HG03139 (cell line): ENCODE measurements around the gene RBM3.

ENCODE experiments used
- ATAC-seq: cut with Tn5 transposase; IDR thresholded peaks from one replicate; pipeline ENCODE4 v1.9.1; 2021; ENCODE audit not compliant: unreplicated experiment

The RBM3 gene

DNA sequence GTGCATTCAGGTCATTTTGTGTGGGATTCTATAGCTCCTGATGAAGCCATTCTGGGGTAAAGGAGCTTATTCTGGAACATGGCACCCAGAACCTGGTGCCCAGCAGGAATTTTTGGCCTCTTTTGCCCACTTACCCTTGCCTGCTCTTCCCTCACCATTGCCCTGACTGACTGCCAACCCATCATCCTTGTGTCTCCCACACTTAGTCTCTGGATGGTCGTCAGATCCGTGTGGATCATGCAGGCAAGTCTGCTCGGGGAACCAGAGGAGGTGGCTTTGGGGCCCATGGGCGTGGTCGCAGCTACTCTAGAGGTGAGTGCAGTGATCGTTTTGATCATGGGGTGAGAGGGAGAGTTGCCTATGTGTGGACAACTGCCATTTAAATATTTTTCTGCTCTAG, 1.8 kb downstream of the RBM3 start:
- ATAC-seq = no peak

DNA sequence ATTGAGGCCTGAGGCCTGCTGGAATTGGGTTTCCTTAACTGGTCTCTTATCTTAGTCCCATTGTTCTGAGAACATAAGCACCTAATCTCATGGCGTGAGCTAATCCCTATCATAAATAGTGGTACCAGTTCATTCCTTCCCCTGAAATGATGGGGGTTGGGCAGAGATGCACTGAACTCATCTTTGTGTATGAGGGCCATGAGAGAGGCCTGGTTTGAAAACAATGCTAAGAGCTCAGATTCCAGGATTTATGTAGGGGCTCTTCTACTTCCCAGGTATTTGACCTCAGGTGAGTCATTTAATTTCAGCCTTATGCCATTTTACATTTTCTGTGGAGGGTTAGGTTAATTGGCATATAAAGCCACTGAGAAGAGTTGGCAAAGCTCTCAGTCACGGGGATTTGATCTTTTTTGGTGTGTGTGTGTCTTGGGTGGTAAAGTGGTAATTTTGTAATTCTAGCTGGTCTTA, 4.4 kb downstream of the RBM3 start:
- no peak for ATAC-seq

DNA sequence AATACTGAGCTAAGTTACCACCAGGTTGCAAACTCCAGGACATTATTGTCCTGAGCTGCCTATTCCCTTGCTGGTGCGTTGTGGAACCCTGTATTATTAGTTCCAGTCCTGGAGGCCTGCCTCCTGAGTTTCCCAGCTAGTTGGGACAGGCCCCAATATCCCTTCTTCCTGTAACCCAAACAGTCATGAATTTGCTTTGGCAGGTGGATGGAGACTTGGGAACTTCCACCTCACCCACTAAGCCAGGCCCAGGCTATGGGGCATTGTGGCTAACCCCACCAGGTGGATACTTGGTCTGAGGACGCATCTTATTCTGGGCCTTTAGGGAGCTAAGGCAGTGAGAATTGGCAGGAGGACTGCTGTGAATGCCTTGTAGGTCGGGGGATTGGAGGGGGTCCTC, 5.0 kb downstream of the RBM3 start:
- ATAC-seq = no peak

DNA sequence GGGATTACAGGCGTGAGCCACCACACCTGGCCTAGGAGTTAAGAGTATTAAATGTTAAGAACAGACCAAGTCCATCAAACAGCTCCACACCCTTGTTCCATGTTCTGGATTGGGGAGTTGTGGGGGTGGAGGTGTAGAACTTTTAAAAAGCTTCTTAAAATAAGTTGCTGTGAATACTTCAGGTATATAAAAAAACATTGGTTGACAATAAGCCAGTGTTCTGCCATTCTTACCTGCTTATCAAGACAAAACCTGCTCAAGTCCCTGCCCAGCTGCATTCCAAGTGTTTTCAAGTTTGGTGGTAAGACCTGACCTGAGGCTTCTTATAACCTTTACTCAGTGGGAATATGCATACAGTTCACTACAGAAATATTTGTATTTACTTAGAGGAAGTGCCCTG, 6.4 kb downstream of the RBM3 start:
- no peak for ATAC-seq

DNA sequence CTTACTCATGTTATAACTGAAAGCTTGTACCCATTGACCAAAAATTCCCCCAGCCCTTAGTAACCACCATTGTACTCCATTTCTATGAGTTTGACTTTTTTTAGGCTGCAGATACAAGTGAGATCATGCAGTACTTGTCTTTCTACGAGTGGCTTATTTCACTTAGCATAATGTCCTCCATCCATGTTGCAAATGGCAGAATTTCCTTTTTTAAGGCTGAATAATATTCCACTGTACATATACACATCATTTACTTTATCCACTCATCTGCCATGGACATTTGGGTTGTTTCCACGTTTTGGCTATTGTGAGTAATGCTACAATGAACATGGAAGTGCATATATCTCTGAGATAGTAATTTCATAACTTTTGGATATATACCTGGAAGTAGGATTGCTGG, 10.4 kb downstream of the RBM3 start:
- no peak for ATAC-seq

DNA sequence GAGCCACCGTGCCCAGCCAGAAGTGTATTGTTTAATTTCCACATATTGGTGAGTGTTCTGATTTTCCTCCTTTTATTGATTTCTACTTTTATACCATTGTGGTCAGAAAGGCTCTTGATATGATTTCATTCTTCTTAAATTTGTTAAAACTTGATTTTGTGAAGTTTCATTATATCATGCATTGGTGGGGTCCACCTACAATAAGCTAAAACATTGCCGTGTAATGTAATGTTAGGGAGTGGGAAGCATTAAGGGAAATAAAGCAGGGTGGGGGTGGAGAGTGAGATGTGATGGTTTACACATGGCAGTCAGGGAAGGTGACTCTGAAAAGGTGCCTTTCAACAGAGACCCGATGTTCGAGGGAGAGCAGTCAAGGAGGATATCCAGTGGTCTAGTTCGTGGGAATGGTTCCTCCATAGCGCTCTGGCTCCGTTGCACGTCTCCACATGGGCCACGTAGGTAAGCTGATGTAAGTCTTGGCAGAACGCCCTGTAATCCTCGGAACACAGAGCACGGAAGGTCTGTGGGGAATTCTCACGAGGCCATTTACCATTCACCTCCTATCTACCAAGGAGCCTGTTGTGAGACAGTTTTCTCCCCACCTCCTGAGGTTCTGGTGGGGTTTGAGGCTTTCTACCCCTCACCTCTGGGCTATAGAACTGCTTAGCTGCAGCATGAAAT, 15.3 kb downstream of the RBM3 start:
- no peak for ATAC-seq

DNA sequence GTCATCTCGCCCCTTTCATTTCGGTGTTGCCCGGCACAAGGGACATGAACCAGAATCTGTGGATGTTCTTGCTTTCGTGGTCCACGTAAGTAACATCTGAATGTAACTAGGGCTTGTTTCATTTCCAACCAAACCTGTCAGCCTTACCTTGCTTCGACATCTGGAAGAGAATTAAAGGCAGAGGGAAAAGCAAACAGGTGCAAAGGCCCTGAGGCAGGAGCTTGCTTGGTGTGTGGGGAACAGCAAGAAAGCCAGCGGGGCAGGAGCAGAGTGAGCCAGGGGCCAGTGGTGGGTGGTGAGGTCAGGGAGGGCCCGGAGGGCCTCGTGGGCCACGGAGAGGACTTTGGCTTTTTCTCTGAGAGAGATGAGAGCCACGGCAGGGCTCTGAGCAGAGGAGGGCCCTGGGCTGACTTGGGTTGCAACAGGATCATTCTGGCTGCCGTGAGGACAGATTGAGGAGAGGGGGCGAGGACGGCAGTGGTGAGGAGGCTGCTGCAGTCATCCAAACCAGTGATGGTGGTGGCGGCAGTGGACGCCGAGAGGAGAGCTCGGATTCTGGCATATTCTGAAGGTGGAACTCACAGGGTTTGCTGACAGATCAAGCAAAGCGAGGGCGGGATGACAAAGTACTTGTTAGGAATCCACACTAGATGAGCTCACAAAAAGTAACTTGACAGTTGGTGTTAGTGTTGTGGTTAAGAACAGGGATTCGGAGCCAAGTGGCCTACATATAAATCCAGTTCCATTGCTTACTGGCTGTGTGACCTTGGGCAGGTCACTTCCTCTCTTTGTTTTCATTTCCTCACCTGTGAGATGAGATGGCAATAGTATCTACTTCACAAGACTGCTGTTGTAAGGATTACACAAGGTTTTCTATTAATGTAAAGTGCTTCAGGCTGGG, 16.2 kb downstream of the RBM3 start:
- no peak for ATAC-seq

DNA sequence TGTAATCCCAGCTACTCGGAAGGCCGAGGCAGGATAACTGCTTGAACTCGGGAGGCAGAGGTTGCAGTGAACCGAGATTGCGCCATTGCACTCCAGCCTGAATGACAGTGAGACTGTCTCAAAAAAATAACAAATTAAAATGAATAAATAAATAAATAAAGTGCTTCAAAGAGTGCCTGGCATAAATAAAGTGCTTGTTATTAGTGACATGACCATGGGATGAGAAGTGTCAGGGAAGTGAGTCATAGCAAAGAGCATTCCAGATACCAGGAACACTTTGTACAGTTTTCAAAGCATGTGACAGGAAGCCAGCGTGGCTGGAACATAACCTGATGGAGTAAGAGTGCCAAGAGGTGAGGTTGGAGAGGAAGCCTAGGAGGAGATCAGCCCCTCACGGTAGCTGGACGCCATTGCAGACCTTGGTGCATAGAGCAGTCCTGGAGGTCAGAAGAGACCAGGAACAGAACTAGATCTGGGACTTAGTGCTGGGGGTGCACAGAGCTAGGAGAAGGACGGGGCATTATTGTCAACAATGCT, 17.0 kb downstream of the RBM3 start:
- no peak for ATAC-seq

DNA sequence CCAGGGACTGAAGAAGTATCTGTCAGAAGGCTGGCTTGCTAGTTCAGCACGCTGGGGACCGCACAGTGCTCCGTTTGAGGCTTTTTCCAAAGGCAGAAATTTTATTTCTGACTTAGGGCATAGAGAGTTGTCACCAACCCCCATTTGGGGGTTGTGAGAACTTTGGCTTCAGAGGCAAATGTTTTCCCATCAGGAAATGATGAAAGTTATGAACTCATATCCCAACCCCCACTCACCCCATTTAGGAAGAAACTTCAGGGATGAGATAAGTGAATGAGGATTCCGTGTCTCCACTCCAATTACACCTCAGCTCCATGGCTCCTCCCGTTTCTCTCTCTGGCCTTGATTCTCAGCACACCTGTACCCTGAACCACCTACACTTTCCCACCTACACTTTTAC, 18.7 kb downstream of the RBM3 start:
- no peak for ATAC-seq

DNA sequence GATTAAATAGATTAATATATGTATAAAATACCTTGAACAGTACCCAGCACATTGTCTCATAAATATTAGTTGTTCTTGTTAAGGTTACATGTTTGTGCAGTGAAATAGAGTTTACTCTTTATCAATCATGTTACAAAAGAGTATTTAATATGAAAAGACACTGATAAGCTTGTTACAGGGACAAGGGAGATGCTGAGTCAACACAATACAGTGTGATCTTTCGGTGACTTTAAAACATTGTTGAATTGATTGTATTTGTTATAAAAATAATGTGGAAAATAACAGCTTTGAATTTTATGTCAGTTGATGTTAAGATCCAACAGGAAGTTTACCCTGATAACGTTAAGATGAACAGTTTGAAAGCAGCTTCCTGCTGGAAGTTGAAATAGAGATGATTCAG, 21.6 kb downstream of the RBM3 start:
- no peak for ATAC-seq

DNA sequence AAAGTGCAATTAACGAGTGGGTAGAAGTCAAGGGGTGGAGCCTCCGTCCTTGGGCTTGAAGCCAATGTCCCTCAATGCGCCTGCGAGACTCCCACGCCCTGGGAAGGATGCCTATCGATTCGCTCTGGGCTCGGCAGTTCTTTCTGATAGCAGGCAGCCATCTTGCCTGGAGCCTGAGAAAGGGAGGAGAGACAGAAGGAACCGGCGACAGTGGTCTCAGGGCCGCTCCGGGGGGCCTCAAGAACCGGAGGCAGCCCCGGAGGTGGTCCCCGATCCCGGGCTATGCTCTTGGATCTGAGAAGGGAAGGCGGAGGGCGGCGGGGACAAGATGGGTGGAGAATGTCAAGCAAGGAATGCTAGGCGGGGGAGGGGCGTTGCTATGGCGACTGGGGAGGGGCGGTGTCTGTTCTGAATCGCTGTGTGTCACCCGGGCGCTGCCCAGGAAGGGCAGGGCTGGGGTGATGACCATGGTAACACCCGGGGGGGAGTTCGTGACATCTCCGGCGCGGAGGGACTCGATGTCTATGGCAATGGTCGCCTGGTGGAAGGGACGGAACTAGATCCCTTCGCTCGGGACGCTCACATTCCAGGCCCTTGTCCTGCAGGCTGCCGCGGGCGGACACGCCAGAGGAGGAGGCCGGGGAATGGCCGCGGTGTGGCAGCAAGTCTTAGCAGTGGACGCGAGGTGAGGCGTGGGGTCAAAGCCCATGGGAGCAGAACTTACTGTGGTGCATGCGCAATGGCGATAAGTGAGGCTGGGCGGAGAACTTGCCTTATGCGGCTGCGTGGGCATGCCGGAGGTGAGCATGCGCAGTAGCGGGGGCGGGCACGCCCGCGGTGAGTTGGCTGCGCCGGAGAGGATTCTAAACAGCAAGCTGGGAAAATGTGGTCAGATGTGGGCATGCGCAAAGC, 23.3 kb downstream of the RBM3 start, which contains the start of gene WDR13:
TSS of gene WDR13 (plus strand) at position 140 of the 912 bp plus-strand sequence. CDS start at position 645, 505 bp downstream.
- ATAC-seq = peak; percentile 64

DNA sequence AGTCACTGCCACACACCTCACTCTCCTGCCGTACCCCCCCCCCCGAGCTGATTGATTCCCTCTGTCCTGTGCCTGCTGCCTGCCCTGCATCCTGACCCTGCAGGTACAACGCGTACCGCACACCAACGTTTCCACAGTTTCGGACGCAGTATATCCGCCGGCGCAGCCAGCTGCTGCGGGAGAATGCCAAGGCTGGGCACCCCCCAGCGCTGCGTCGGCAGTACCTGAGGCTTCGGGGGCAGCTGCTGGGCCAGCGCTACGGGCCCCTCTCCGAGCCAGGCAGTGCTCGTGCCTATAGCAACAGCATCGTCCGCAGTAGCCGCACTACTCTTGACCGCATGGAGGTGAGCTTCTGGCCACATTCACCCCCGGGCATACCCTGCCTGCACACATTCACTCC, 24.3 kb downstream of the RBM3 start:
- ATAC-seq = no peak

DNA sequence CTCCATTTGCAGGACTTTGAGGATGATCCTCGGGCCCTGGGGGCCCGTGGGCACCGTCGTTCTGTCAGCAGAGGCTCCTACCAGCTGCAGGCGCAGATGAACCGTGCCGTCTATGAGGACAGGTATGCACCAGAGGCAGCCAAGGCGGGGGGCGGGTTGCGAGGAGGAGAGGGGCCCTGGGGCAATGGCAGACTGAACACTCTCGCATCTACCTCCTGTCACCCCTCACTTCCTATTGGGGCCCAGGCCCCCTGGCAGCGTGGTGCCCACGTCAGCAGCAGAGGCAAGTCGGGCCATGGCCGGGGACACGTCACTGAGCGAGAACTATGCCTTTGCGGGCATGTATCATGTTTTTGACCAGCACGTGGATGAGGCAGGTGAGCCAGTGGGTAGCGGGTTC, 25.1 kb downstream of the RBM3 start:
- no peak for ATAC-seq

DNA sequence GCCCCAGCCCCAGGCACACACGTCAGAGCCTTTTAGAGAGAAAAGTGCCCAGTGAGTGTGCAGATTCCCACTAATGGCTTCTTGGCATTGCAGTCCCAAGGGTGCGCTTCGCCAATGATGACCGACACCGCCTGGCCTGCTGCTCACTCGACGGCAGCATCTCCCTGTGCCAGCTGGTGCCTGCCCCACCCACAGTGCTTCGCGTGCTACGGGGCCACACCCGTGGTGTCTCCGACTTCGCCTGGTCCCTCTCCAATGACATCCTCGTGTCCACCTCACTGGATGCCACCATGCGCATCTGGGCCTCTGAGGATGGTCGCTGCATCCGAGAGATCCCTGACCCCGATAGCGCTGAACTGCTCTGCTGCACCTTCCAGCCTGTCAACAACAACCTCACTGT, 25.9 kb downstream of the RBM3 start:
- ATAC-seq = no peak

DNA sequence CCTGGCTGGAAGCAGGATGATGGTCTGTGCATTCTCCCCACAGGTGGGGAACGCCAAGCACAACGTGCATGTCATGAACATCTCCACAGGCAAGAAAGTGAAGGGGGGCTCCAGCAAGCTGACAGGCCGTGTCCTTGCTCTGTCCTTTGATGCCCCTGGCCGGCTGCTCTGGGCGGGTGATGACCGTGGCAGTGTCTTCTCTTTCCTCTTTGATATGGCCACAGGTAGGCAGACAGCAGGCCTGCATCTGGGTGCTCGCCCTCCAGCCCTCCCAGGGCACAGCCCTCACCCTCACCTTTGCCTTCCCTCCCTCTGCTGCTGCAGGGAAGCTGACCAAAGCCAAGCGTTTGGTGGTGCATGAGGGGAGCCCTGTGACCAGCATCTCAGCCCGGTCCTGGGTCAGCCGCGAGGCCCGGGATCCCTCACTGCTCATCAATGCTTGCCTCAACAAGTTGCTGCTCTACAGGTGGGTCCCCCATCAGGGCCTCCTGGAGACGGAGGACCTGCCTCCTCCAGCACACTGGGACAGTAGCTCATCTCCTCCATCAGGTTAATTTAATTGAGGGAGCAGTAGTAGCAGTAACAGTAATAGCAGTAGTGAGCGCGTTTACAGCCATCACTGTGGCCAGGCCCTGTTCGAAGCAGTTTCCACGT, 27.6 kb downstream of the RBM3 start:
- ATAC-seq = no peak

DNA sequence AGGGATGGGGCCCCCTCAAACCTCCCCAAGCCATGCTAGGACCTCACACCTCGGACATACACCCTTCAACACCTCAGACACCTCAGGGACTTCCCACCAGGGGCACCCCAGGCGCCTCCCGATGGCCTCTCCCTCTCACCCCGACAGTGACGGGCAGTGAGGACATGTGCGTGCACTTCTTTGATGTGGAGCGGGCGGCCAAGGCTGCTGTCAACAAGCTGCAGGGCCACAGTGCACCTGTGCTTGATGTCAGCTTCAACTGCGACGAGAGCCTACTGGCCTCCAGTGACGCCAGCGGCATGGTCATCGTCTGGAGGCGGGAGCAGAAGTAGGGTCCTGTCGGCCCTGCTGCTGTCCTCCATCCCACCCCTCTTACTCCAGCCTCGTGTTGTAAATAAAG, 30.4 kb downstream of the RBM3 start:
- no peak for ATAC-seq

DNA sequence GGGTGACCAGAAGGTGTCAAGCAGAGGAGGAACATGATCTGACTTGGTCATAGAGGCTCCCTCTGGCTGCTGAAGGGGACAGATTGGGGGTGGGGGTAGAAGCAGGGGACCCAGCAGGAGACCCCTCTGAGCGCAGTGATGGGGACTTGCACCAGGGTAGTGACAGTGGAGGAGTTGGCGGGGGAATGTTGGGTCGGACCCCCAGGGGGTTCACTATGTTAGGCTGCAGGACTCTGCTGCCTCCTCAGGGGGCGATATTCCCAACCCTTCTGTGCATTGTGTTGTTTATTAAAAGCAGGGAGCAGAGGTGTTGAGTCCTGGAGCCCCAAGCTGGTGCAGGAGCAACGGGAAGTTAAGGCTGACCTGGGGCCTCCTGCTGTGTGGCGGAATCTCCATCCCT, 31.8 kb downstream of the RBM3 start:
- no peak for ATAC-seq

DNA sequence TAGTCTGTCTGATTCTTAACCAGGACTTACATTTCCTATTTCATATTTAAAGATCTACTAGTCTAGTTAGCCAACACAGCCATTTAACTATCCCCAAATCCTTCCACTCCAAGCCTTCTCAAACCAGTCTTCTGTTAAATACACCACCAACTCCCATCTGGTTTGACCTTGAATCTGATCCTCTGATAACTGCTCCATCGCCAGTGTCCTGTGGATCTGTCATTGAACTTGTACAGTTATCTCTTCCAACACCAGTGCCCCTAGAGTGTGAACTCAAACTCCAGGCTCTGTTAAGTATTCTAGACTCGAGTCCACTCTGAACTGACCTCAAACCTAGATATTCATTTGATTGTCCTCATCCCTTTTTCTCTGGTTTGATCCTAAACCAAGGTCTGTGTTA, 37.4 kb downstream of the RBM3 start:
- no peak for ATAC-seq

DNA sequence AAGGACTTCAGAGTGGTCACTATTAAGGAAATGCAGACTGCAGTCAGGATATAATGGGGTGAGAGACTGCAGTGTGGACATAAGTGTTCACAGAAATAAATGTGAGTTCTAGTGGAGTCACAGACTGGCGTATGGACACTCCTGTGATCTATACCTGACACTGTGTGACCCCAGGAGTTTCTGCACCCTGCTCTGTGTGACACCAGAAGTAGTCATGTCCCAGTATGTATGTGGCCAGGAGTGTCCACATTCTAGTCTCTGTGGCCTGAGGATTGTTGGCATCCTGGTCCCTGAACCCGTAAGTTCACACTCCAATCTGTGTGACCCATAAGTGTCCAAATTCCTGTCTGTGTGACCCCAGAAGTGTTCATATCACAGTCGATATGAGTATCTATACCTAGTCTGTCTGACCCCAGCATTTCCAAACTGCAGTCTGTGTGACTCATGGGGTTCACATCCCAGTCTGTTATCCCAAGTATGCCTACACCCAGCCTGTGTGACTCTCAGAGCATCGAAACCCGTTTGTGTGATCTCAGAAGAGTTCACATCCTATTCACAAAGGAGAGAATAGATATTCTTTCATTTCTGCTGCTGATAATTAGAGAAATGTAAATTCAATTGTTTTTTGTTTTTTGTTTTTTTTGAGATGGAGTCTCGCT, 39.3 kb downstream of the RBM3 start:
- ATAC-seq = no peak

DNA sequence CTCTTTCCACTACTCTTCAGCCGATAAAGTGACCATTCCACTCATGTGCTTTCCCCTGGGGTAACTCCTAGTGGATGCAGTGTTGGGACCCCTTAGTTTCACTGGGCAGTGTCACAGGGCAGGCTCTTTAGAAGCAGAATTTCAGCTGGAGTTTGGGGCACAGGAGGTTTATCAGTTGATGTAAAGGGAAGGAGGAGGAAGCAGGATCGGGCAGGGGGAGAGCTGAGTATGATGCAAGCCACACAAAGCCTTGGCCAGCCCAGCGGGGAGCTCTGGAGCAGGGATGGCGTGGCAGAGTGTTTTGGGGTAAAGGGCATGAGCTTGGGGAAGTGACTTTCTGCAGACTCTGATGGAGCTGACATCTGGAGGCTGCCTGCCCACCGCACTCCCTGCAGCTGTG, 42.3 kb downstream of the RBM3 start:
- ATAC-seq = no peak
